Measurements from ENCODE around the gene CAMK4.
"Not testable (repeated sequence)": the region's sequence is repeated elsewhere in the genome, so short reads cannot be mapped to it uniquely, and the experiment has no call there.

CAMK4 gene

DNA sequence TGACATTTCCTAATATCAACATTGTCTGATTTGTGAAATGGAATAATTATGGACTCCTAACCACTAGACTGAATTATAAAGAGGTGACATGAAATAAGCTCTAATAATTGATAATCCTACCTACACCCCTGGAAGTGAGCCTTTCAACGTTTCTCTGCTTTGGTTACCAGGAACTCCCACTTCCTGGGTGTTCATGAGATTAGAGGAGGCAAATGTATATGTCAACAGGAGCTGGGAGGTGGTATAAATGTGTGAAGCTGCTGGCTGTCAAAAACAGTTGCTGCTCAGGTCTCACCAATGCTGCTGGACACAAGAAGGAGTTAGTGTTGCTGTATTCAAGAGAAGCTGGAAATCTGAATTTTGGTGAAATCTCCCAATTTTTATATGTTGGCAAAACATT is 96.8 kb downstream of the CAMK4 start:
- no peak for DNase-seq

DNA sequence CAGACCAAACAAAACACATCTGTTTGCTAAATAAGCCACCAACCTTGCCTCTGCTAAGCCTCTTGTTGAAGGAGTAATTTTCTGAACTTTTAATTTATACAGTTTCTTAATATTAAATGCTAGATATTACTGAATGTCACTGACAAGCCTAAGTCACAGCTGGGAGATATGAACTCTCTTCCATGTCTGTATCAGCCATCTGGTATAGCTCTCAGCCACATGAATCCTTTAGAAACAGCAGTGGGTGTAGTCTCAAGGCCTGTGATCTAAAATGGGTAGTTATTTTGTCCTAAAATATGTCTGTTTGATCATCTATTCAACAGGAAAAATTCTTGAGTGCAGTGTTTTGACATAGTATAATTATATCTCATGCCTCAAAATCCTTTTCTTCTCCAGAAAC is 97.2 kb downstream of the CAMK4 start:
- no peak for DNase-seq

DNA sequence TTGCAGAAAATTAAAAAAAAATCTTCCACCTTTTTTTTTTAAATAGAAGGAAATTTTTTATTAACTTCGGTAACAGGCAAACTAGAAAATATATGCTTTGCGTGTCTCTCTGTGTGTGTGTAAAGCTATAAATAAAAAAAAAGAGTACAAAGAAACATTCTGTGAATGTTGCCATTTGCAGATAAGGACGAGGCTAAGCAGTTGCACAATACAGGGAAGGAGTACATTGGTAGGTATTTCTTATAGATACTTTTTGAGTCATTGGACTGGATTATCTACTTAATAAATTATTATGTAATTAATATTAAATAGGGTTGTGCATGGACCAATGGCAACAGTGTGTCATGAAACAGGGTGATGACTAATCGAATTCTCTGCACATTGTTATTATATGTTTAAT is 102.4 kb downstream of the CAMK4 start:
- no peak for DNase-seq

DNA sequence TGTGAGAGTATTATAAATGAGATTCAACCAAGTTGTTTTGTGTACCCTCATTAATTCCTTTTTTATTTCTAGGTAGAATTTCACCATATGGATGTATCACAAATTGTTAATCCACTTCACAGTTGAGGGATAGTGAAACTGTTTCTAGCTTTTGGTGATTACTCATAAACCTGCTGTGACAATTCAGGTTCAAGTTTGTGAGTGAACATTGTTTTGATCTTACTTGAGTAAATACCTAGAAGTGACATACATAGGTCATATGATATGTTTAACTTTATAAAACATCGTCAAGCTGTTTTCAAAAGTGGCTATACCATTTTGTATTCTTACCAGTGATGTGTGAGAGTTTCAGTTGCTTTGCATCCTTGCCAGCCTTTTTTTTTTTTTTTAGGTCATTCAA is 112.9 kb downstream of the CAMK4 start:
- DNase-seq: no peak

DNA sequence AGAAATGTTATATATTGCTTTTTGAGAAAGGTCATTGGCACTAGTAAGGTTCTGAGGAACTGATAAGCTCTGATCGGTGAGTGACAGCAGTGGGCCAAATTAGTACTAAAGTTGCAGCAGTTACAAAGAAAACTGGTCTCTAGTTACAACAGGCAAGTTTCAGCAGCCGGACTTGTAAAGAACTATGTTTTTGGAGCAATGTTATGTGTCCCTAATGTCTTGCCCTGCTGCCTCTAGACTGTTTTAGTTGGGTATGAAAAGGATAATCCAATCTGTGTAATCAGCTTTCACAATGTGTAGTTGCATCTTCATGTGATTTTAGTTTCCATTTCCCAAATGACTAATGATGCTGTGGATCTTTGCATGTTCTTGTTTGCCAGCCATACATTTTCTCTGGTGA is 113.5 kb downstream of the CAMK4 start:
- no peak for DNase-seq

DNA sequence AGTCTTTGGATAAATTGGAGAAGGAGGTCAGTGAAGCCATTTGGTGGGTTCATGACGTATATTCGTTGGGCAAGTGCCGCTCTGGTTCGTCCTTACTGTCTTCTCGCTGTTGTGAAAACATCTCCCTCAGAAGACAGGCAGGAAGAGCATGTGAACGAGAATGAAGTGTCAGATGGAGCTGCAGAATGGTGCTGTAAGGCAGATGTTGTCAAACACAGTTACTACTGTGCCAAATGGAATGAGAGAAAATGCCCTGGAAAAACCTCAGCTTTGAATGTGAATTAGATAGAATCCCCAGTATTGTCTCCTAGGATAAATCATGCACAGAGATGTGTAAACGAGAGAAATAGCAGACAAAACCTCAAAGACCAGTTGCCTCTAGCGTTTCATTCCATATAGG is 121.5 kb downstream of the CAMK4 start:
- DNase-seq: peak in 1 of 2 donors; percentile 4

DNA sequence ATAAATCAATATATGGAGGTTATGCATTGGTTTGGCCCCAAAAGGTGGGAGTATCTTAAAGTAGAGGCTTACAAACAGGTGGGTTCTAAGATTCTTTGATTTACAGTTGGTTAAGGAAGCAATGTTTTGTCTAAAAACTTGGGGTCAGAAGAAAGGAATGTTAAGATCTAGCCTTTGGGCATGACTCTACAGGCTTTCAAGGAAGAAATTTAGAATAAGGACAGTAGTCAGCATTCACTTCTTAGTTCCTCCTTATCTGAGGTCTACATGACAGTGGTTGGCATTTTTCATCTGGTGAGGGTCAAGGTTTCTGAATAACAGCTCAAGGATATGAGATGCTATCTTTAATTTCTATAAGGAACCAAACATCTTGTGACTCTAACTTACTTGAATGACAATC is 122.8 kb downstream of the CAMK4 start:
- DNase-seq: no peak

DNA sequence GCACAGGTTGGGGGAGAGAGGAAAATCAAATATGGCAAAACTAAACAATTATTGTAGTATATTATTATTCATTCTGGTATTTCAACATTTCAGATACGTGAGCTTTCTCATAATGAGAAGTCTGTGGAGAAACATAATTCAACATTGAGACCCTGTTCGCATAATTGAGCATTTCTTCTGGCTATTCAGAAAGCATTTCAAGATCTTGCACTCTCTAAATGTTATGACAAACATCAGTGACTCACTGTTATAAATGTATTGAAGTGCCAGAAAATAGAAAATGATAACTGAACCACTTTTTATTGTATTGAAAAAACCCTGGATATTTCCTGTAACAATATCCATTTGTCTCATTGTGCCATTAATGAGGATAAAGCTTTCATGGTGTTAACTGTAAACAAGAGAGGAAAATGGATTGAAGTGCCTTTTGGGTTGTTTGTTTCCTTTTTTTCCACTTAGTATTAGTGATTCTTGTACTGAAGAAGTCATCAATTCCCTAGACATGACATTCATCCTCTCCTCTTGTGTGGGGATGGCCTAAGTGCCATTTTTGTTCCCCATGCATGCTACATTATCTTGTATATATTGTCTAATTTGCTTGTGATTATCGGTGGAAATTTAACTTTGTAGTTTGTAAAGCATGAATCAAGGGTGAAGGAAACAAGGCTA is 124.6 kb downstream of the CAMK4 start:
- DNase-seq: no peak

DNA sequence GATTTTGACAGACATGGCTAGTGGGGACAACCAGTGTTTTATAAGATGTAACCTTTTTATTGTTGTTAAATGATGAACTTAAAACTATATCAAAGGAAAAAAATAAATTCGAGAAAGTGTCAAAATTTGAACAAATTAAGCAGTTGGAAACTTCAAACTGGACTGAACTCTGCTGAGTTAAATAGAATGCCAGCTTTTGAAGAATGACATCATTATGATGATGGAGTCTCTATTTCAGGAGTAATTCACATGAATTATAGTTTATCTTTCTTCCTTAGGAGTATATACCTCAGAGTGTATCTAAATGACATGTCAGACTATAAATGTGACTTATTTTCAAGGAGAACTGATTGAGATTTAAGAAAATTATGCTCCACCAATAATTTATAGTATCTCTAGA is 125.2 kb downstream of the CAMK4 start:
- DNase-seq: no peak

DNA sequence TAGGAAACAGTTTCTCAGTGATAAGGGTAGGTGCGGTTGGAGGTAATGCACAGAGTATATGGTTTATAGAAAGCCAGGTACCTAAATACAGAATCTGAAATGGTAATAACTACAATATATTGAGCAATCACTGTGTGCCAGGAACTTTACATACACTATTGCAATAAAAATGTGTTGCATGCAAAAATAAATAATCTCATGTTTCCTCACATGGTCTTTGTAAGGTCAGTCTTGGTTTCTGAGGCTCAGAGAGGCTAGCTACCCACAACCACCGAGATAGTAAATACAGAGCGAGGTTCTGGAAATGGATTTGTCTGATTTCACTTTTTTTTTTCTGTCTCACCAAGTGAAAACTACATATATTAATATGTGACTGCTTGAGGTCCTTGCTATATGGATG is 128.9 kb downstream of the CAMK4 start:
- no peak for DNase-seq

DNA sequence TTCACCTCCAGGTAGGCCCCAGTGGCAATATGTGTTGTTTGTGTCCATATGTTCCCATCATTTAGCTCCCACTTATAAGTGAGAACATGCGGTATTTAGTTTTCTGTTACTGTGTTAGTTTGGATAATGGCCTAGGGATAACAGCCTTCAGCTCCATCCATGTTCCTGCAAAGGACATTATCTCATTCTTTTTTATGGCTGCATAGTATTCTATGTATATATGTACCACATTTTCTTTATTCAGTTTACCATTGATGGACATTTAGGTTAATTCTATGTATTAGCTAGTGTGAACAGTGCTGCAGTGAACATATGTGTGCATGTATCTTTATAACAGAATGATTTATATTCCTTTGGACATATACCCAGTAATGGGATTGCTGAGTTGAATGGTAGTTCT is 134.5 kb downstream of the CAMK4 start:
- not testable (repeated sequence) for DNase-seq

DNA sequence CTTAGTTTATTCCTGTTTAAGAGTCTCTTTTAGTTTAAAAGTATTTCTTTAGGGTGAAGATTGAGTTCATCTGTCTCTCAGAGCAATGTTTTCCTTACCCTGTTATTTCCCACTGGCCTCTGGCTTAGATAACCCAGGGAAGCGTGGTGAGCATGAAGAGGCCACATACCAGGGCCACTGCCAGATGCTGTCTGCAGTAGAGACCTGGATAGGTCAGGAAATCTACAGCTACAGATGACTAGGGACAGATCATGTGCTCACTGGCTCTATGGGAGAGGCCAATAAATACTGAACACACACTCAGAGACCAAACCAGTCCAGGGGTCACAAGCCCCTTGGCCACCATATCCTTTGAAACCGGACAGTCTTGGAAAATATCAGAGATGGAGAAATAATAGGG is 136.0 kb downstream of the CAMK4 start:
- no peak for DNase-seq

DNA sequence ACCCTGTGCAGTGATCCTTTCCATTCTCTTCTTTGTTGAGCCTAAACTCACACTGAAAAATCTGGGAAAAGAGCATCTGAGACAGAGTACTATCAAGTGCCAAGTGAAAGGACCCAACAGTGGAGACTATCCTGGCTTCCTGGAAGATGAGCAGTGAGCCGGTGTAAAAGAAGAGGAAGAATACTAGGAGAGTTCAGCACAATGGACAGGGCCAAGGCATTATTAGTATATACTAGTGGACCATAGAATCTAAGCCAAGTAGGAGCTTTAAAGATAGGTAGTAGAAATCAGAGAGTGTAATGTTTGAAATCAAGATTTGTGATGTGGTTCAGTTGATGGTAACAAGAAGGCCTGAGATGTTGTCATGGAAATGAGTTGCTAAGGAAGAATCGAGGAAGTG is 140.8 kb downstream of the CAMK4 start:
- no peak for DNase-seq

DNA sequence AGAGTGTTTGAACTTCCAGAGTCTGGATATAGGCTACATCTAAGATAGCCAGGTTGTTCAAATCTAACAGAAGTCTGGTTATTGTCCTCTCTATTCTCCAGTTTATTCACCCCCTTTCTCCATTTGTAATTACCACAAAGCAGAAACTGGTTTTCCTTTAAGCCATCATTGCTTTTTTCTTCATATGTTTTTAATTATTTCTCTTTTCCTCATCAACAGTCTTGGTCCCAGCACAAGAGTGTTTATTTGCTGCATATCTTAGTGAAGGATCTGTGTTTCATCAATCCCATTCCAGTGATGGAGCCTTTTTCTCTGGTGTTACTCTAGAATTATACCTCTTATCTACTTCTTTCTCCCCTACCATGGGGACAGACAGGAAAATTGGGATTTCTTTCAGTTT is 142.2 kb downstream of the CAMK4 start:
- DNase-seq: no peak

DNA sequence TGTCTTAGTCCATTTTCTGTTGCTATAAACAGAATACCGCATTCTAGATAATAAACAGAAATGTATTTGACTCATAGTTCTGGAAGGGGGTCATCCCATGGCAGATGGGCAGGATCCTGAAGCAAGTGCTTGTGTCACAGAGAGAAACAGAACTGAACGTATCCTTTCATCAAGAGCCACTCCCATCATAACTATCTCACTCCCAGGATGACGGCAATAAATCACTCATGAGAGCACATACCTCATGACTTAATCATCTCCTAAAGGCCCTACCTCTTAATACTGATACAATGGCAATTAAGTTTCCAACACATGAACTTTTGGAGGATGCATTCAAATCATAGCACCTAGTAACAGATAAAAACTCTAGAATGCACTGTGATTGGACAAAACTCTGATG is 142.9 kb downstream of the CAMK4 start:
- no peak for DNase-seq

DNA sequence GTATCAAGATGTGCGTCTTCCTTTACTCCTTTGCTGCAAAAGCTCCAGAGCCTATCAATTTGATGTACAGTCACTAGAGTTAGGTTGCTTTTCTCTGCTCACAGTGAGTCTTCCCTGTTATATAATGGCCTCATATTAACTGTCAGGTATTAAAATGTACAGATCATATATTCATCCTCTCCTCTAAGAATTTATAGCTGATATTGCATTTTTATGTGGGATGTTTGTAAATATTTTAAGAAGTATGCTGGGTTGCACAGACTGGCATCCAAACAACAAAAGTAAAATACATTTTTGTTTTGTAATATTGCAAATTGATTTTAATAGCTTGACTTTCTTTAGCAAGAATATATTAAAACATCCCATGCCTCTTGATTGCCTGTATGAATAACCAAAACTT is 148.6 kb downstream of the CAMK4 start:
- no peak for DNase-seq

DNA sequence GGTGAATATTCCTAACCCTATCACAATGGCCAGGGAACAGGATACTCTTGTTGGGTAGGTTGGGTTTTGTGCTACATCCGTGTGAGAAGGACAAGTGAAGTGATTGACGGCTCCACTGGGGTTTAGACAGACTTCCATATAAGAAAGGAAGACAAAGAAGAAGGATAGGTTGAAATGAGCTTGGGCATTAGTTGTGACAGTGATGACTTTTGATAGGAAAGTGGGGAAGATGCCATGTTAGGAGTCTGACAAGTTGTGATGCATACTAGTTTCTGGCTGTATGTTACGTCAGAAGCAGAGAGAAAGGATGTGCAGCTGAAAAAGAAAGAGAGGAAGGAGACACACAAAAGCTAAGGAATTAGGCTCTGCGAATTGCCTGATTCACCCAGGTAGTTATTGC is 150.2 kb downstream of the CAMK4 start:
- DNase-seq: no peak

DNA sequence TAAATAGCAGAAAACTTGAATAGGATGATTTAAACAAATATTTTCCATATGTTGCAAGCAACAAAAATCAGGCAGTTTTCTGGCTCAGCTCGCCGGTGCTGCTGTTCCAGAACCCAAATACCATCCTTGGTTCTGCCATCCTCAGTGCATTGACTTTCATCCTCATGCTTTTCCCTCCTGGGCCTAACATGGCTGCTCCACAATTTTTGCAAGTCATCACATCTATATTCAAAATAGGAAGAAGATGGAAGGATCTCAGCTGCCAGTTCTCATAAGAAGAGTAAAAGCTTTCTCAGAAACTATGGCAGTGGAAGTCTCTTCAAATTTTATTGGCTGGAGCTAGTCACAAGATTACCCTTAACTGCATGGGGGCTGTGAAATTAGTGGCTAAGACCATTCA is 151.5 kb downstream of the CAMK4 start:
- DNase-seq: no peak

DNA sequence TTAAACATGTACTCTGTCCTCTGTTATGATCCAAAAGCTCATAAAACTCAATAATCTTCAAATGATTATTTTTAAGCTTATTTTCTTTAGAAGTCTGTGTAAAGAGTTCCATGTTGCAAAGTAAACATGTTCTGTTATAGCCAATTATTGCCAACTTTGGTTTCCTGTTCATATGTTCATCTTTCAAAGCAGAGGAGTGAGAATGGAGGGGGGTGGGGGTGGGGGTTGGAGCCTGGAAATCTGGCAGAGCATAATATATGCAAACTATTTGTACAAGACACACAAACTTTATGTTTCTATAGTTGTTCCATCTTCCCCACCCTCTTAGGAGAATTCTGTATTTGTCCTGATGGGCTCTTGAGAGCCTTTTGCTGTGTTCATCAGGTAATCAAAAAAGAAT is 153.1 kb downstream of the CAMK4 start:
- DNase-seq: no peak

DNA sequence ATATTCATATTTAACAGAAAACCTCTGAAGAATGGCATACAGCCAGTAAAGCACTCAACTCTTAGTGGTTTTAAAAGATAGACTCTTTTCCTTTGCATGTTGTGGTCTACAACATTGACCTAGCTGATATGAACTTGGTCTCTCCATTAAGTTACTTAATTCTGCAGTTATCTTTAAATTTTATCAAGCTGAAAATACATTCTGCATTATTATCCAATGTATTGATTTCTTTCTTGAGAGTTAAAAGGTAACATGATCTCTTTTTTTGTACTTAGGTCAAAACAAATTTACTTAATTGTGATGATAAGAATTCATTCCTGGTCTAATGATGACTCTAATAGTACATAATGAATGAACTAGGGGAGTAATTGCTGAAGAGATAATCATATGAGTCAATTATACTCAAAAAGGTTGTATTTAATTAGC is 155.2 kb downstream of the CAMK4 start:
- DNase-seq: no peak

DNA sequence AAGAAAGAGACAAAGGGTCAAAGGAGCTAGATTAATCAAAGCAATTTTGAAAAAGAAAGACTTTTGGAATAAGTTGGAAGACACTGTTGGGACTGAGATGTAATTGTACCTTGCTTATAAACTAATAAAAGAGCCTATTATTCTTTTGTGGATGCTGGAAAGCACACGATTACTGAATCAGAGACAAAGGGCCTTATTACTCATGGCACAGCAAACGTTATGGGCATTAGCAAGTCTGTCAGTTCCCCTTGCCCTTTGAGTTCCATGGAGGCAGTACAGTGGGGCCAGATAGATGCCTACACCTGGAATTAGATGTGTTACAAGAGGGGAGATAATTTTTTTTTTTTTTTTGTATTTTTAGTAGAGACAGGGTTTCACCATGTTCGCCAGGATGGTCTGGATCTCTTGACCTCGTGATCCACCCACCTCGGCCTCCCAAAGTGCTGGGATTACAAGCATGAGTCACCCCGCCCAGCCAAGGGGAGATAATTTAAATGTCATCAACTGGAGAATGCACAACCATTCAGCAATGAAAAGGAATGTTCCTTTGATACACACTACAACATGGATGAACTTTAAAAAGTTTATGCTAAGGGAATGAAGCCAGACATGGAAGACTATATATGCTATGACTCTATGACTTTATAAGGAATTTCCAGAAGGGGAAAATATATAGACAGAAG is 159.2 kb downstream of the CAMK4 start:
- no peak for DNase-seq

DNA sequence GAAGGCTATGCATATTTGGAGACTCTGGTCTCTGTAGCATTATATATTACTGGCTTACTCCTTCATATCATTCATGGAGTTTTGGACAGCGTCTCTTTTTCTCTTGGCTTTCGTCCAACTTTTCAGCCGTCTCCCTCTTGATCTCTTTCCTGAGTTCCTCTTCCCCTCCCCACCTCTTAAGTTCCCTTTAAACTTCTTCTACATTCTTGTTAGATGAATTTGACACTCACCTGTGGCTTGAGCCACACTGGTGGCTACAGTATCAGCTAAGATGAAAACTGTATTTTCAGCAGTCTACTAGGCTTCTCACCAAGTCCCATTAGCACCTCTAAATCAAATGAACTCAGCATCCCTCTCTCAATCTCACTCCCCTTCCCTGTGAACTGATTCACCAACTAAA is 160.0 kb downstream of the CAMK4 start:
- no peak for DNase-seq

DNA sequence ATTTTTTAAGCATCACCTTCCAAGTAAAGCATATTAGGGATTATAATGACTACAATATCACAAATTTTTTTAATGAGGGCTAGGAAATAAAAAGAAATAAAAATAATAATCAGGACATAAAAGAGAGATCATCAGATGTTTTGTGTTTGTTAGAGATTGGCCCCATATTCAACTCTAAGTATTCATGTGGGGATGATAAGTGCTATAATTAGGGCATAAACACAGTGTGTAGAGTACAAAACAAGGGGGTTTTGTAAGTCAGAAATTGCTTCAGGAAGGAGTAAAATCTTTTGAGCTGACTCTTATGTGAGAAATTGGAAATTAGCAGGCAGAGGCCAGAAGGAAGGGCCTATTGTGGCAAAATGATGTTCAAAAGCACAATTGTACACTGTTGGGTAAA is 160.9 kb downstream of the CAMK4 start:
- DNase-seq: no peak

DNA sequence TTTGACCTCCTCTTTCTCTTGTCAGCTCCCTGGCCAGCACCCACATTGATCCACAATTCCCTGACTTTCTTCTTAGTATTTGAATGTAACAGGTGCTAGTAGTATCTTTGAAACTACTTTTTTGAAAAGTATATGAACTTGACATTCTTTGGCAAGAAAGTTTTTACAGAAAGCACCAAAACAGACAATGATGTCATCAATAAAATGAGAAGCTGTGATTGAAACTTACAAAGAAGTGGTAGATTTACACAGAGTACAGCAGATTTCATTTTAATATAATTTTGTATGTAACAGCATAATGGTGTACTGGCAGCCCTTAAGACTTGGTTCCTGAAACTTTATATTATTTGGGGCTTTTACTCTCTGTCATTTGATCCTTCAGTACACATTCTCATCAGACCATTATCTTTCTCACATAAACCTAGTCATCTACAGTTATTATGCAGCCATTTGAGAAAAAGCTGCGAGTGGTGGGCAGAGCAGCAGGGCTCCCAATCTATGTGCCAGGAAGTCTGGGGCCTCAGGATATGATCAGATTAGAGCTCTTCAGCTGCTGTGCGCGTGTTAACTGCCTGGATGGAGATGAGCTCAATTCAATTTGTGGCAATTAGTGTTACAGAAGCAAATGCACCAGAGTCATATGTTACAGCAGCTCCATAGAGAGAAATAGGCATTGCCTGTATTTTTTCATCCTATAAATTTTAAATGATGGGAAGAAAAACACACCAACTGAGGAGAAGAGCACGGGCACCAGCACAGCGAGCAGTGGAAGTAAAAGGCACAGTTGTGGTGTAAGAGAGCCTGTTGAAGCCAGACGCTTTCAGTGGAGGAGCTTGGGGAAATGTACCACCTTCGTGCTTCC is 162.0 kb downstream of the CAMK4 start:
- no peak for DNase-seq
